ENCODE measurements around the gene CCDC88C. TPM values are rescaled to one million over a fixed set of nuclear protein-coding genes. Genes with fewer than 3 reads are reported as not detected.
"Not testable (repeated sequence)": the region's sequence is repeated elsewhere in the genome, so short reads cannot be mapped to it uniquely, and the experiment has no call there.

CCDC88C gene
- total RNA-seq, 2 experiments from 2014 or later, result 83.6 to 87.8 TPM

DNA sequence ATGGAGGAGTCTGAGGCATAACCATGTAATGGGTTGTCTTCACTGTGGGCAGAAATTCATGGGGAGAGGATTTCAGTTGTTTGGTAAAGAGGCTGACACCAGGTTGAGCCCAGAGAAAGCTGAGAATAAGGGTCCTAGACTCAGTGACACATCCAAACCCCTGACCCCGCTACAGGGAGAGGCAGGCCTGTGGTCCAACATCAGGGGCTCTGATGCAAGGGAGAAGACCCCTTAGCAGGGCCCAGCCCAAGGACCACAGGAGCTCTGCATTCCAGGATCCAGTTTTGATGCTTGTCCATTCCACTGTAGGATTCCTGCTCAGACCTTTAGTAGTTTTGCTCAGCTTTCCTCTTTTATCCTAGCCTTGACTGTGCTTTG is 188.6 kb downstream of the CCDC88C start:
- Mint-ChIP-seq H3K4me3 (peak overlapping the region; percentile 68), H3K36me3 (ENCODE audit: low read depth) (peaks cover 59% of the 10 kb centered on the region), H3K27me3 (no peaks in the 10 kb centered on the region), H3K9me3 (peaks cover 11% of the 10 kb centered on the region), H3K4me1 (ENCODE audit: low read depth) (peaks cover 82% of the 10 kb centered on the region), H3K27ac (peak overlapping the region; percentile 99)
- TF ChIP-seq, protein P1, sequence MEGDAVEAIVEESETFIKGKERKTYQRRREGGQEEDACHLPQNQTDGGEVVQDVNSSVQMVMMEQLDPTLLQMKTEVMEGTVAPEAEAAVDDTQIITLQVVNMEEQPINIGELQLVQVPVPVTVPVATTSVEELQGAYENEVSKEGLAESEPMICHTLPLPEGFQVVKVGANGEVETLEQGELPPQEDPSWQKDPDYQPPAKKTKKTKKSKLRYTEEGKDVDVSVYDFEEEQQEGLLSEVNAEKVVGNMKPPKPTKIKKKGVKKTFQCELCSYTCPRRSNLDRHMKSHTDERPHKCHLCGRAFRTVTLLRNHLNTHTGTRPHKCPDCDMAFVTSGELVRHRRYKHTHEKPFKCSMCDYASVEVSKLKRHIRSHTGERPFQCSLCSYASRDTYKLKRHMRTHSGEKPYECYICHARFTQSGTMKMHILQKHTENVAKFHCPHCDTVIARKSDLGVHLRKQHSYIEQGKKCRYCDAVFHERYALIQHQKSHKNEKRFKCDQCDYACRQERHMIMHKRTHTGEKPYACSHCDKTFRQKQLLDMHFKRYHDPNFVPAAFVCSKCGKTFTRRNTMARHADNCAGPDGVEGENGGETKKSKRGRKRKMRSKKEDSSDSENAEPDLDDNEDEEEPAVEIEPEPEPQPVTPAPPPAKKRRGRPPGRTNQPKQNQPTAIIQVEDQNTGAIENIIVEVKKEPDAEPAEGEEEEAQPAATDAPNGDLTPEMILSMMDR (IDR thresholded peaks at IDR 0.05), result no peak
- ChIA-PET POLR2A (interaction anchor here (0.8 to 5.5 kb wide), 18 partner anchors 8 to 163 kb away, joined by 3 to 274 read pairs (median 6); partner anchors contain the start of gene GPR68), CTCF (interaction anchor here (5.4 kb wide), 1 partner anchor 15 kb away, joined by 58 read pairs; the partner anchor contains the start of gene GPR68)
- ATAC-seq, result no peak
- DNase-seq, result no peak
- intact Hi-C loops (cut with micrococcal nuclease), result loop anchor here (5.0 kb wide), 3 partner anchors 33 to 188 kb away; partner anchors contain the start of gene CCDC88C

DNA sequence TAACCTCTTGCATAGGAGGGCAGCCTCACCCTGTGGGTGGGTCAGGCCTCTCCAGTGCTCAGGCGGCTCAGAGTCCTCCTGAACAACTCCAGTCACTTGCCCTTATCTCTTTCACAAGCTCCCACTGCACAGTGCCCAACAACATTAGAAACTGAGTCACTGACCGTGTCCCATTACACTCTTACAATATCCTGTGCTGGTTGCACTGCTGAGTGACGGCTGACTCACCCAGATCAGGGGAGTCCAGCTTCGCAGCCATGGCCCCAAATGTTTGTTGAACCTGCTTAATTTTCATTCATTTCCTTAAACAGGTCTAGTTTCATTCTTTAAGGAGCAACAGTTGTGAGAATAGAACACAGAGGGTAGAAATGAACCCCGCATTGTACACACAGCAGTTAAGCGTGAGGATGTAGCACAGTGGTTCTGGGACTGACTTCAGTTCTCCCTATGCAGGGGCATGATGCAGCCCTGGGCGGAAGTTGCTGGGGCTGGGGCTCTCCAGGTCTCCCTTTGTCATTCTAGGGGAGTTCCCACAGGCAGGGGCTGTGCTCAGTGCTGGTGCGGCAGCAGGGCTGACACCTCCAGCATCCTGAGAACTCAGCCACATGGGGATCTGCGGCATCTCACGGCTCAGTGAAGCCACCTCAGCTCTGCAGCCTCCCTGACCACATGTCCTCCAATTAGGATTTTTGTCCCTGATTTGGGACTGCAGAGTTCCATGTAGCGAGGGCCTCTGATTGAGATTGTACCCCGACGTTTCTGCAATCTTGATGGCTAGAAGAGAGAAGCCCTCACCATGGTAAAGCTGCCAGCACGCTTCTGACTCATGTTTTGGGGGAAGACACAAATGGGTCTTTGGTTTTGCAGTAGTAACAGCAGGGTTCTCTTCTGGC is 189.3 kb downstream of the CCDC88C start:
- Mint-ChIP-seq H3K27me3 (no peaks in the 10 kb centered on the region), H3K9me3 (peaks cover 13% of the 10 kb centered on the region), H3K36me3 (ENCODE audit: low read depth) (peaks cover 65% of the 10 kb centered on the region), H3K27ac (peak overlapping the region; percentile 99), H3K4me1 (ENCODE audit: low read depth) (peaks cover 87% of the 10 kb centered on the region), H3K4me3 (peak overlapping the region; percentile 68)
- peak; percentile 96 for DNase-seq
- peak; percentile 84 for ATAC-seq
- ChIA-PET CTCF (interaction anchor here (1.0 to 5.4 kb wide), 2 partner anchors 15 to 58 kb away, joined by 4 to 58 read pairs; partner anchors contain the start of gene GPR68), POLR2A (interaction anchor here (0.8 to 5.5 kb wide), 23 partner anchors 8 to 163 kb away, joined by 3 to 274 read pairs (median 4); partner anchors contain the start of gene GPR68)
- TF ChIP-seq, protein P1 (IDR thresholded peaks at IDR 0.05), result no peak
- intact Hi-C loops (cut with micrococcal nuclease), result loop anchor here (1.0 to 5.0 kb wide), 5 partner anchors 14 to 189 kb away; partner anchors contain the start of gene CCDC88C

DNA sequence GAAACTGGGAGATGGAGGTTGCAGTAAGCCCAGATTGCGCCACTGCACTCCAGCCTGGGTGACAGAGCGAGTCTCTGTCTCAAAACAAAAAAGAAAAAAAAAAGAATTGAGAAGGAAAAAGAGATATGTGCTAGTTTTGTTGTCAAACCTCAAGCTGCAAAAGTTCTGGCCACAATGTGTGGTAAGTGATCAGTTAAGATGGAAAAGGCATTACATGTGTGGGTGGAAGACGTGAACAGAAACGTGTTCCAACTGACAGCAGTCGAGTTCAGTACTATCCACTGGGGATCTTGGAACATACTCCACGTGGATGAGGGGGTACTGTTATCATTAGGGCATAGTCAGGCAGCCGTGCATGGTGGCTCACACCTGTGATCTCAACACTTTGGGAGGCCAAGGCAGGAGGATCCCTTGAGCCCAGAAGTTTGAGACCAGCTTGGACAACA is 190.4 kb downstream of the CCDC88C start:
- peak; percentile 73 for DNase-seq
- peak overlapping the region; percentile 68 for H3K4me3 Mint-ChIP-seq
- TF ChIP-seq, protein P1 (IDR thresholded peaks at IDR 0.05), result no peak
- peak overlapping the region; percentile 99 for H3K27ac Mint-ChIP-seq
- peaks cover 93% of the 10 kb centered on the region for H3K4me1 Mint-ChIP-seq (ENCODE audit: low read depth)
- H3K36me3 Mint-ChIP-seq (ENCODE audit: low read depth), result peaks cover 70% of the 10 kb centered on the region
- intact Hi-C loops (cut with micrococcal nuclease), result loop anchor here (5.0 kb wide), 3 partner anchors 35 to 190 kb away; partner anchors contain the start of gene CCDC88C
- no peak for ATAC-seq
- ChIA-PET CTCF (interaction anchor here (0.9 to 5.4 kb wide), 7 partner anchors 17 to 59 kb away, joined by 3 to 58 read pairs (median 4); partner anchors contain the start of gene GPR68), POLR2A (interaction anchor here (0.6 to 5.5 kb wide), 13 partner anchors 10 to 665 kb away, joined by 3 to 274 read pairs (median 4); partner anchors contain the start of gene GPR68)
- H3K27me3 Mint-ChIP-seq, result no peaks in the 10 kb centered on the region
- peaks cover 22% of the 10 kb centered on the region for H3K9me3 Mint-ChIP-seq

DNA sequence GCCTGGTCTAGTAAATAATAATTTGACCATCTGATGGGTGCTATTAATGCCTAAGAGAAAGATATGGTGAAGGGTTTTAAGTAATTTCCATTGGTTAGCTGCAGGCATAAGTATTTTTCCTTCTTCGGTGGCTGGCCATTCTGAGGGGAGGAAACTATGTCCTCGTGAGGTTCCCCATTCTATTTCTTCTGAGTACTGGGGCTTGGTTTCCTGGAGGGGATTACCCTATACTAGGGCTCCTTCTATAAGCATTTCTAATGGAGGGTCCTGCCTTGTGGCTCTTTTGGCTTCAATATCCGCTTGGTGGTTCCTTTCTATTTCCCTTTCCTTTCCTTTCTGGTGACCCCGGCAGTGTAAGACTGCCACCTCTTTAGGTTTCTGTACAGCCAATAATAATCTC is 191.3 kb downstream of the CCDC88C start:
- Mint-ChIP-seq H3K9me3 (peaks cover 23% of the 10 kb centered on the region), H3K27ac (peak overlapping the region; percentile 99), H3K4me3 (peak overlapping the region; percentile 68), H3K4me1 (ENCODE audit: low read depth) (peaks cover 92% of the 10 kb centered on the region), H3K36me3 (ENCODE audit: low read depth) (peaks cover 69% of the 10 kb centered on the region)
- DNase-seq, result peak; percentile 25
- intact Hi-C loops (cut with micrococcal nuclease), result loop anchor here (5.0 kb wide), 3 partner anchors 36 to 191 kb away; partner anchors contain the start of gene CCDC88C
- ATAC-seq, H3K27me3 Mint-ChIP-seq: not testable (repeated sequence)
- POLR2A ChIA-PET, result interaction anchor here (0.6 to 5.5 kb wide), 6 partner anchors 13 to 1746 kb away, joined by 3 to 274 read pairs (median 20); partner anchors contain the start of gene GPR68
- CTCF ChIA-PET, result interaction anchor here (1.4 to 5.4 kb wide), 4 partner anchors 17 to 59 kb away, joined by 3 to 58 read pairs (median 8); partner anchors contain the start of gene GPR68

DNA sequence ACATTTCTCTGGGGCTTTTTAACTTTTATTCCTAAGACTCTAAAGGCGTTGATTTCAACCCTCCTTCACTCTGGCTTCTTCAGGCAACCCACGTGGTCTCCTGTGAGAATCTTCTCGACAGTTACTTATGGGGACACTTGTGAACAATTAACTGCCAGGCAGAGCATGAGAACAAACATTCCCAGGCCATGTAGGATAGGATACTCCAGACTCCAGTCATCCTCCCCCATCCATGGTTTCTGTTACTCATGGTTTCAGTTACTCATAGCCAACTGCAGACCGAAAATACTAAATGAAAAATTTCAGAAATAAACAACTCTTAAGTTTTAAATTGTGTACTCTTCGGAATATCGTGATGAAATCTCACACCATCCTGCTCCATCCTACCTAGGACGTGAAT is 192.6 kb downstream of the CCDC88C start:
- peaks cover 86% of the 10 kb centered on the region for H3K4me1 Mint-ChIP-seq (ENCODE audit: low read depth)
- peaks cover 63% of the 10 kb centered on the region for H3K36me3 Mint-ChIP-seq (ENCODE audit: low read depth)
- TF ChIP-seq, protein P1 (IDR thresholded peaks at IDR 0.05), result no peak
- H3K27me3 Mint-ChIP-seq, result no peaks in the 10 kb centered on the region
- H3K4me3 Mint-ChIP-seq, result no peak overlapping the region
- ChIA-PET CTCF (no interaction called here), POLR2A (interaction anchor here (2.9 kb wide), 1 partner anchor 18 kb away, joined by 16 read pairs; no protein-coding TSS in a partner anchor)
- DNase-seq (no peak), ATAC-seq (no peak)
- intact Hi-C loops (cut with micrococcal nuclease), result loop anchor here (5.0 kb wide), 3 partner anchors 37 to 192 kb away; partner anchors contain the start of gene CCDC88C
- H3K9me3 Mint-ChIP-seq, result peaks cover 15% of the 10 kb centered on the region
- H3K27ac Mint-ChIP-seq, result peak overlapping the region; percentile 99

All from activated CD8-positive, alpha-beta T cell treated with anti-CD3 and anti-CD28 coated beads for 36 hours (primary cell).